Measurements from ENCODE around the gene RBBP8NL.

The RBBP8NL gene

DNA sequence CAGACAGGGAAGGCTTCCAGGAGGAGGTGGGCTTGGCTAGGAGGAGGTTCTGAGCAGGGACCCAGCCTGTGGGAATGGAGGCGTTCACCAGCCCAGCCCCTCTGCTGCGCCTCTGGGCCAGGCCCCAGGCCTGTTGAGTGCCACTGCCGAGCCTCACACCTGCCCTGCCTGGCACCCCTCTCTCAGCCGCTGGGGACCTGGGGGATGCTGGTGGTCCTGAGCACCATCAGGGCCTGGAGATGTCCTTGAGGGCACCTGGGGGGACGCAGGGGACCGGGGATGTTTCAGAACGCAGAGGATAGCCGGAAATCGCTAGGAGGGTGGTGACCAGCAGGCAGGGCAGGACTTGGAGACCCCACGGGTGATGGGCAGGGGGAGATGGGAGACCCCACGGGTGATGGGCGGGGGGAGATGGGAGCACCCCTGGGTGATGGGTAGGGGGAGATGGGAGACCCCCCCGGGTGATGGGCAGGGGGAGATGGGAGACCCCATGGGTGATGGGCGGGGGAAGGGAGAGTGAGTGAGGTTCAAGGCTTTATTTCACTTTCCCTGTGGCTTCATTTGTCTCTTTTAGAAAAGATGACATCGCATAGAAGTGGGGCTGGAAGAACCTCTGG, 35.7 kb upstream of the RBBP8NL start:
- DNase-seq (ENCODE audit: low read depth), result no peak

DNA sequence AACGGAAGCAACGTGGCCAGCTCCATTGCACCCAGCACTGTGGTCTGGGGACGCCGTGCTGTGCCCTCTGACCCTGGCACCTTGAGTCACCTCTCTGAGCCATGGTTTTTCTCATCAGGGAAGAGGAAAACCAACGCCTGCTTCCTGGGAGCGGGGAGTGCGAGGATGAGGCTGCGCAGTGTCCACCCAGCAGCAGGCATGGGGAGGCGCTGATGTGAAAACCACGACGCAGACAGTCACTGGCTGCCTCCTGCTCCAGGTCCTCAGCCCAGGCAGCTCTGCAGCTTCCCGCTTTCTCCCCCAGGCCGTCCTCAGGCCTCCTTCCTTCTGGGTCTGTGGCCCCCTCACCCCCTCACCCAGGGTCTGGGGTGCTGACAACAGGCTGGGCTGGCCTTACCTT, 34.5 kb upstream of the RBBP8NL start:
- no peak for DNase-seq (ENCODE audit: low read depth)

DNA sequence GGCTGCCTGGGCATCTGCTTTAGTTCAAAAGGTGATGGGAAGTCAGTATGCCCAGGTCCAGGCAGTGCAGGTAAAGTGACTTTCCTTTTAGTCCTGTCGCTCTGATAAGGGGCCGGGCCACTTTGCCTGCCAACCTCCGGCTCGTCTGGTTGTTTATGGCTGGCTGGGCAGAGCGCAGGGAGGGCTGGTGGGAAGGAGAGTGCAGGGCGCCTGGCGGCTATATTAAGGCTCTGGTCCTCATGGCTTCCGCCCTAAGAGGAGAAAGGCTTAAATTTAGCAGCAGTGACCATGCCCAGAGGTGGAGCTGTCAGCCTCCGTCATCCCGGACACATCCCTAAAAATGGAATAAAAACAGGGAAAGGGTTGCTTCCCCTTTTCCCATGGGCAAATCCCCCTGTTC, 33.8 kb upstream of the RBBP8NL start:
- DNase-seq (ENCODE audit: low read depth), result no peak

DNA sequence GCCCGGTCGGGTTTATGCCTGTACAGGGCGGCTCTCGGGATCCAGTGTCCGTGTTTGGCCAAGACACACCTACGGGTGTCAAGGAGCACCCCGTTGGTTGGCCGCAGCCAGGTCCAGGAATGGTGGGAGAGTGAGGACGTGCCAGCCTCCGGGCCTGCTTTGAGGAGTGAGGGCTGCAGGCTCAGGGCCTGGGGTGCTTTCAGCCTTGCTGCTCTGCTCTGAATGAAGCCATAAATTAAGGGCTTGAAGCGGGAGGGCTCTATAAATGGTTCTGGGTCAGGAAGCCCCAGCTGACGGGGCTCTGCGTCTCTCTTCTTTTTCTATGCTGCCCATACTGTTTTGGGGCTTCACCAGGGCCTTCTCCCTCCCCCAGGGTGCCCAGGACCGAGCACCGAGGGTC, 33.3 kb upstream of the RBBP8NL start:
- no peak for DNase-seq (ENCODE audit: low read depth)

DNA sequence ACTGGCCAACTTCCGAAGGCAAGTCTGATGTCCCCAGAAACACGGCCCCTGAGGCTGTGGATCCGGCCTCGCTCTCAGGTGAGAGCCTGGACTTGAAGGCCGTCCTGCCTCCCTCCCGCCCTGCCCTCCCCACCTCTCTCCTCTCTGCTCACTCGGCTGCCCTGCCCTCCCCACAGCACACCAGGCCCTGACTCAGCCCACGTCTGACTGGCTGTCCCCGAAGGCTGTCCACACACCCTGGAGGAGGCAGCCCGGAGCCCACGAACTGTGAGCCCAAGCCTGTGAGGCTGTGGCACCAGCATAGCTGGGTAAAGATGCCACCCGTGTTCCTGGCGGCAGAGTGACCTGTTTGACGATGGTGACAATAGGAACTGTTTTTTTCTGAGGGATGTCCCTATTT, 32.1 kb upstream of the RBBP8NL start:
- DNase-seq (ENCODE audit: low read depth), result no peak

DNA sequence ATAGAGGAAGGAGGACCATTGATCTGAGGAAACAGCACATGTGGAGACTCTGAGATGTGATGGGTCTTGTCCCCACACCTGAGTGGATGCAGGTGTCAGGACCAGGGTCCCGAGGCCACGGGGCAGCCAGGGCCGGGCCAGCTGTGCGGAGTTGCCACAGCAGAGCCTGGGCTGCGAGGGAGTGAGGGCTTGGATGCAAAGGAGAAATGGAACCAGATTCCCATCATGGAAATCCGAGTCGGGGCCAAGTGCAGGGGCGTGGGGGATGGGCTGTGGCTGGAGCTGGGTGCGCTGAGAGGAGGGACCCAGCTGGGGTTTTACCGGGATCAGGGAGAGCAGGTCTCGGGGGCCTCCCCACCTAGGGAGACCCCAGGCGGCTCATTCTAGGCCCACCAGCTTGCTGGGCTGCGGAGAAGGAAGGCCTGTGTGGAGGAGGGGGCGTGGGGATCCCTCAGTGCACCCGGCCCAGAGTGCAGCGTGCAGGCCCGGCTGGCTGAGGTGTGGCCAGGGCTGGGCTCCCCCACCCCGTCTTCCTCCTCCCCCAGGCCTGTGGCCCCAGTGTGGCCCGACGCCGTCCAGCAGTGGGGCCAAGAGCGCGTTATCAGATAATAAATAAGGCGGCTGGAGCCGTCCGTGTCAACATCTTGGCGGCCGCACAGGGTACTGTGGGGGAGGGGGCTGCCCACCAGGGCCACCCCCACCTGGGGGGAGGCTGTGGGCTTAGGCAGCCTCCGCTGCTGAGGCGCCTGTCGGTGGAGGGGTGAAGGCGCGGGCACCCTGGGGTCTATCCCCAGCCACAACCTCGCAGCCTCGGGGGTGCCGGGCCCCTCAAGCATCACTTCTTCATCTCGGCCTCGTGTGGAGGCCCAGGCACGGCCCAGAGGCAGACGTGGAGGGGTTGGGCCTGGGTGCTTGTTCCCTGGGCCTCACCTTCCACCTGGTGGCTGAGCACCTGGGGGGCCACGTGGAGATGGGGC, 31.2 kb upstream of the RBBP8NL start:
- DNase-seq (ENCODE audit: low read depth), result no peak

DNA sequence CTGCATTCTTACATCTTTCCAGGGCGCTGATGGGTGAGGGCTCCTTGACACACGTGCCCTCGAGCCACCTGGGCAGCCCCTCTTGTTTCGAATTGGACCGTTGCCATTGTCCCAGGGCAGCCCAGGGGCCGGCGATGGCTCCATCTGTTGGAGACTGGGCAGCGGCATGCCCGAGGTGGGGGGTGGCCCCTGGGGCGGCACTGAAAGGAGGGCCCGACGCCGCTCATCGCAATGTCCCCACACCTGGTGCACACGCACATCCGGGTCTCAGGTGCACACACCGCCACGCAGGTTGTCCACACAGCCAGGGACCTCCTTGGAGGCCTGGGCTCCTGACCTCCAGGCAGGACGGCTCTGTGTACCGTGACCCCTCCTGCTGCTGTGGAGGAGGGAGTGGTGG, 30.5 kb upstream of the RBBP8NL start:
- DNase-seq (ENCODE audit: low read depth), result no peak

DNA sequence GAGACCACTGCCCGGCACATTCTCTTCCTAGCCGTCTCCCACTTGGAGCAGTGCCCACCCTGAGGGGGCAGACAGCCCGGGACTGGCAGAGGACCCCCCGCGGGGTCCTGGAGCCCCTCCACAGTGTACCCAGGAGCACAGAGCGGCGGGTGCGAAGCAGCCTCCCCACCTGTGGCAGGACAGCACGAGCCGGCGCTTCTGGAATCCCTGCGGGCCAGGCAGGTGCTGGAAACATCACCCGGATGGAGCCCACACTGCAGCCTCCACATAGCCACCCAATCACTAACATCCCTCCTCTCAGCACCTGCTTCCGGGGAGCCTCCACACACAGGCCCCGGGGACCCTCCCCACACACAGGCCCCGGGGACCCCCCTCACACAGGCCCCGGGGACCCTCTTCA, 29.8 kb upstream of the RBBP8NL start:
- DNase-seq (ENCODE audit: low read depth), result no peak

DNA sequence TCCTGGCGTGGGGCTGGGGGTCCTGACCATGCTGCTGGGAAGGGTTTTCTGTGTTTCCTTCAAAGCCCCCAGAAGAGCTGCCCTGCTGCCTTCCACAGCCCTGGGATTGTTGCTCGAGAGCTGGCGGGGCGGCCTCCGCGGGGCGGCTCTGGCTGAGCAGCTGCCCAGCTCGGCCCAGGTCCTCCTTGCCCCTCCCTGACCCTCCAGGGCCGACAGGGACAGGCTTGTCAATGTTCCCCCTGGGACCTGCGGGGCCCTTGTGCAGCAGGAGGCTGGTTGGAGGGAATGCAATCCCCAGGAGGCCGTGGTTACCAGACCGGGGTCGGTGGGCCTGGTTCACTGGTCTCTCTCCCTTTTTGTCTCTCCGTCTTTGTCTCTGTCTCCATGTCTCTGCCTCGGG, 28.6 kb upstream of the RBBP8NL start:
- no peak for DNase-seq (ENCODE audit: low read depth)

DNA sequence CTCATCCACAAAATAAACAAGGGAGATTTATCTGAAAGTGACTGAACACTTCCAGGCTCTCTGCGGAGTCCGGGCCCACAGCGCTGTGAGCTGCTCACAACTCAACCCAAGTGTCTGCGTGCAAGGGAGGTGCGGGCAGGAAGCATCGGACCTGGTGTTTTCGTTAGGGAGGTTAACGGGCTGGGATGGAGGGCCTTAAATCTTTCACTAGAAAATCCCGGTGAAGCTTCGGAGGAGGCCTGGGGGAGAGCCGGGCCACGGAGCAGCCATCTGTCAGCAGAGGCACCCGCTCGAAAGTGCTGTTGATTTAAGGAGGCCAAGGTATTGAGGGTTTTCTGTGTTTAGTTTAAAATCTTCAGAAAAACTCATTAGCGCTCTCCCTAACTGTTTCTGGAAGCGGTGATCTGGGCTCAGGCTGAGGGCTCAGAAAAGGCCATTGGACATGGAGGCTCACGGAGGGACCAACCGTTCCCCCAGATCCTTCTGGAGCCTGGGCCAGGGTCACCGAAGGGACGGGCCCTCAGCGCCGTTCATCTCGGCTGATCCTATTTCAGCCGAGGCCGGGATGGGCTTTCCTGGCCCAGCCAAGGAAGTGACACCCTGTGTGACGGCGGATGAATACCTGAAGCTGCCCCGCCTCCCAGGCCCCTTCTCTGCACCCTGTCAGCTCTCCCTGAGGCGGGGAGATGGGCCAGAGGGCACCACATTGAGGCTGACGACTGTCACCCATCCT, 27.7 kb upstream of the RBBP8NL start:
- no peak for DNase-seq (ENCODE audit: low read depth)

DNA sequence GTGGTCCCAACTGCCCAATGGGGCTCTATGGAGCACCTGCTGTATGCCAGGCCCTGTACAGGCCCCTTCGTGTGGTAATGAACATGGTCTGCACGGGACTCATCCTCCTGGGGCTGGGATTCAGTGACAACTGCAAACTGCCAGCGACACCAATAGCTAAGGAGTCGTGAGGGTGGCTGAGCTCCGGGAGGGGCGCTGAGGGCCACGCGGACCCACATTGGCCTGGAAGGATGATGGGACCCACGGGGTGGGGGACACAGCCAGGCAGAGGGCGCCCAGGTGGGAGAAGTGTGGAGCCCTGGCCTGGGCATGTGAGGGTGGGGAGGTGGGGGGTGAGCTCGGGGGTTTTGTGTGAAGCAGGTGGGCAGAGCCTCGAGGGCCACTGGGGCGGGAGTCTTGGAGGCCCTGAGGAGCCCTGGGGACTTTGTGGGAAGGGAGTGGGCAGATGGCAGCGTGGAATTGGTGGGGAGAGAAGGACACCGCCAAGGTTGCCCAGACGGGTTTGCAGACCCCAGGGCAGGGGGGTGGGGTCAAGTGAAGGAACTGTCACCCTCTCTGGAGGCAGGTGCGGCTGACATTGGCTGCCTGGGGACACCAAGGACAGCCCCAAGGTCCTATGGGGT, 26.0 kb upstream of the RBBP8NL start:
- DNase-seq (ENCODE audit: low read depth), result no peak

DNA sequence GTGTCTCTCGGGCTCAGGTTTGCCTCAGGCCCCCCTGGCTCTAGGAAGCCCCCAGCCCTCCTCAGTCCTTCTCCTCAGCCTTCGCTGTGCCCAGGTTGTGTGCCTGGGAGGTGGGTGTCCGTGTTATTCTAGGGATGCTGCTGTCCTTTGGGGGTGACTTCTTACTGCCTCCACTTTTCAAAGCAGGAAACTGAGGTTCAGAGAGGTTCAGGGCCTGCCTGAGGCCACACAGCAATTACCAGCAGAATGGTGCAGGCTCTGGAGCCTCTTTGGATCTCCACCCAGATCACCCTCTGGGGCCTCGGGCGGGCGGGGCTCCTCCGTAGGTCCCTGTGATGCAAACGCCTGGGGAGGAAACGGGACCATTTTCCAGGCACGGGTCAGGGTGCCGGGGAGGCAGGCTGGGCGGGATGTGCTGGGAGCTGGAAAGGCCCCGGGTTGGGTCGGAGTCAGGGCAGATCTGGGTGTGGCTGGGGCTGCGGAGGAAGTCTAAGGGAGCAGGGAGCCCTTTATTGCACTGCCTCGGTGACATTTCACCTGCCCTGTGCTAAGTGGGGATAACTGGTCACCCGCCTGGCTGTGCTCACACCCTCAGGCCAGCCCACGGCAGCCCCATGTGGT, 25.2 kb upstream of the RBBP8NL start:
- no peak for DNase-seq (ENCODE audit: low read depth)

DNA sequence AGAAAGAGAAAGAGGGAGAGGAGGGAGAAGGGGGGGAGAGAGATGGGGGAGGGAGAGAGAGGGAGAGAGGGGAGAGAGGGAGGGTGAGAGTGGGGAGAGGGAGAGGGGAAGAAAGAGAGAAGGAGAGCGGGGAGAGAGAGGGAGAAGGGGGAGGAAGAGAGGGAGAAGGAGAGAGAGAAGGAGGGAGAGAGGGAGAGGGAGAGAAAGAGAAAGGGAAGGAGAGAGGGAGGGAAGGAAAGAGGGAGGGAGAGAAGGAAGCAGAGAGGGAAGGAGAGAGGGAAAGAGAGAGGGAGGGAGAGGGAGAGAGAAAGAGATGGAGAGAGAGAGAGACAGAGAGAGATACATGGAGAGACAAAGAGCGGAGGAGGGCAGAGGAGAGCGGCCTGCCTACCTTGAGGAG, 24.6 kb upstream of the RBBP8NL start:
- no peak for DNase-seq (ENCODE audit: low read depth)

DNA sequence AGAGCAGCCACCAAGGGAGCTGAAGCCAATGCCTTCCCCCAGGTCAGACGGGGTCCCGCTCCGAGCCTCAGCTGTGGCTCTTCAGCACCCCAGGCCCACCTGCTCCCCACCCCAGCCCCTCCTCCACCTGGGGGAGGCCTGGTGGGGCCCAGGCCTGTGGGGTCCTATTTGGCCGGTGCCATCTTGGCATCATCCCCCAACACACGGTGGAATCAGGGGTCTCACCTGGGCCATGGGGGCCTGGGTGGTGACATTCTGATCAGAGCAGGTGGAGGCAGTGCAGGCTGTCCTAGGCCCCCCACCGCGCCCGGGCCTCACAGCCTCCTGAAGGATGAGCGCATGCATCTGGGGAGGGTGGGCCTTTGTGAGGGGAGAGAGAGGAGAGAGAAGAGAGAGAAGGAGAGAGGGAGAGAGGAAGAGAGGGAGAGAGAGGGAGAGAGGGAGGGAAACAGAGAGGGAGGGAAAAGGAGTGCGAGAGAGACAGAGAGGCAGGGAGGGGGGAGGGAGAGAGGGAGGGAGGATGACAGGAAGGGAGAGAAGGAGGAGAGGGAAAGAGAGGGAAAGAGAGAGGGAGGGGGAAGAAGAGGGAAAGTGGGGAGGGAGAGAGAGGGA, 23.9 kb upstream of the RBBP8NL start:
- no peak for DNase-seq (ENCODE audit: low read depth)

DNA sequence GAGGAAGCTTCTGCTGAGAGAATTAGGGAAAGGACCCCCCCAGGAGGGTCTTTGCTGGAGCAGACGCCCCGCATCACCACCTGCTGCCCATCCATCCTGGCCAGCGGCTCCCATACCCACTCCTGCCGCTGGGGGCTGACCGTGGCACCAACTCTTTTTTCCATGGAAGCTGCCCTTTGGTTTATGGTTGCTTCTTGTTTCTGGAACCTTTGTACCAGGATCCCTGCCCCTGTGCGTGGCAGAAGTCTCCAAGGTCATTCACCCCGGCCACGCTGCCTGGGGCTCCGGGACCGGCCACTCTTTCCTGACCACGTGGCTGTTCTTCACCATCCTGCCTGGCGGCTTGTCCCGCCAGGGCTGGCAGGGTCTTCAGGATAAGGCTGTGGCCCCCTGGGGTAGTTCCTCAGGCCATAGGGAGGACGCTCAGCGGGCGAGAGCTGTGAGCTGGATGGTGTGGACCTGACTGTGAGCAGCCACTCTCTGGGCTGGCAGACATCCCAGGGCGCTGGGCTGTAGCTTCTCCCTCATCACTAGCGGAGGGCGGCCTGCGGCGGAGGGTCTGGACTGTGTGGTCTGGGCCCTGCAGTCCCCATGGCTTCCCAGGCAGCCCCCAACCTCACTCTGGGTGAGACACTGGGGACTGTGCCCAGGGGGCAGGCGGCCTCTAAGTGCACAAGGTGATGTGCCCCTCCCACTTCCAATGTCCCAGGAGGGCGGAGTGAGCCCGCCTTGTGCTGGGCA, 22.8 kb upstream of the RBBP8NL start:
- DNase-seq (ENCODE audit: low read depth), result no peak

DNA sequence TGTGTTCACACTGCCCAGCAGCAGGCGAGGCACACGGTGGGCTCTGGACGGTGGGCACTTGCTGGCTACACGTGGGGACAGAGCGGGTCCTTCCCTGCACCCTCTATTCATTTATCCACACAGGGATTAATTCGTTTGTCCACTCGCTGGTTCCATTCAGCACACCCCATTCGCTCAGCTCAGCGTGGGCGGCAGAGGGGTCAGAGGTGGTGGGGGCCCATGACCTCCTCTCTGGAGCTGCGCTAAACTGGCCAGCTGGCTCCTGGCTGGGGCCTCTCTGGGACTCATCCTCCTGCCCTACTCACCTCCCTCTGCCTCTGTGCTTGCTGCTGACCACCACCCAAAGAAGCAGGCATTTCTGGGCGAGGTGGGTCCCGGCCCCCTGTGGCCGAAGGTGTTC, 21.4 kb upstream of the RBBP8NL start:
- DNase-seq (ENCODE audit: low read depth), result no peak

DNA sequence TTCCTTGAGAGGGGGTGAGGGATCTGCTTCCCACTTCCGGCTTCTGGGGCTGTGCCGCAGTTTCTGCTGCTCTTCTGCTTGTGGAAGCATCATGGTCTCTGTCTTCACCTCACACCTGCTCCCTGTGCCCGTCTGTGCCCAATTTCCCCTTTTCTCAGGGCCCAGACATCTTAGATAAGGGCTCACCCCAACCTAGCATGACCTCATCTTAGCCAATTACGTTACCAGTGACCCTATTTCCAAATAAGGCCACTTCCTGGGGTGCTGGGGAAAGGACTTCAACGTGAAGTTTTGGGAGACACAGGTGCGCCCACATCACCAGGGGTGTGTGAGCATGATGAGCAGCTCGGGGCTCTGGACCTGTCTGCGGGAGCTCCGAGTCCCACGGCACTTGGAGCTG, 20.7 kb upstream of the RBBP8NL start:
- no peak for DNase-seq (ENCODE audit: low read depth)

DNA sequence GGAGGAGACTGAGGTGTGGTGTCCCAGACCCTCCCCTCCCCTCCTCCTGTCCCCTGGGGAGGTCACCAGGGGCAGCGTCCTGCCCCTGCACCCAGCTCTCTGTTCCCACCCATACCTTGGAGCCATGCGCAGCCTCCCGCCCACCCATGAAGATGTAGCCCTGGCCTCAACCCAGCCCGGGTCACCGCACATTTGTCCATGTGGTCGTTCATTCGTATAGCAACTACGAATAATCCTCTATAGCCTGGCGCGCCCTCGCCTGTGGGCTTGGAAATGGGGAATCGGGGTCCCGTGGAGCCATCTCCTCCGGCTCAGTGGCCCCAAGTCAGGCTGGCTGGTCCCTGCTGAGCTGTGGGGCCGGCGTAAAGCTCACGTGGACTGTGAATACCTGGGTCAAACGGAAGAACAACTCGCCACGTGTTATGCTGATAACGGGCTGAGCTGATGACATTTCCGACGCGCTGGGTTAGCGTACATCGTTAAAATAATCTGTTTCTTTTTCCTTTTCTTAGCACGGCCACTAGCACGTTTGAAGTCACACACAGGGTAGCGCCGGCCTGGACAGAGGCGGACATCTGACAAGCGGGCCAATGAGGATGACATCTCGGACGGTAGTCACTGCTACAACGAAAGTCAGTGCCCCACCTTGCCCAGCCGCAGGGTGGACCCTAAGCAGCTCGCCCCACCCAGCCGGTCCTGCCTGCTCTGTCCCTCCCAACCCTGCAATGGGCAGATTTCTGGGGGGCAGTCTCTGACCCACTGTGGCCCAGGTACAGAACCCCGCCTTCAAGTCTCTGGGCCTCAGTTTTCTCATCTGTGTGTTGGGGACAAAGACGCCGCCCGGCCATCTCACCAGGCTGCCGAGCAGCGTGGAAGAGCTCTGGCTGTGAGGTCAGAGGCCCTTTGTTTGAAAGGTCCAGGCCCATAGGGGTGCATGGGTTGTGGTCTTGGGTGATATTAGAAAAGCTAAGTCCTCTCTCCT, 19.8 kb upstream of the RBBP8NL start:
- DNase-seq (ENCODE audit: low read depth), result no peak

DNA sequence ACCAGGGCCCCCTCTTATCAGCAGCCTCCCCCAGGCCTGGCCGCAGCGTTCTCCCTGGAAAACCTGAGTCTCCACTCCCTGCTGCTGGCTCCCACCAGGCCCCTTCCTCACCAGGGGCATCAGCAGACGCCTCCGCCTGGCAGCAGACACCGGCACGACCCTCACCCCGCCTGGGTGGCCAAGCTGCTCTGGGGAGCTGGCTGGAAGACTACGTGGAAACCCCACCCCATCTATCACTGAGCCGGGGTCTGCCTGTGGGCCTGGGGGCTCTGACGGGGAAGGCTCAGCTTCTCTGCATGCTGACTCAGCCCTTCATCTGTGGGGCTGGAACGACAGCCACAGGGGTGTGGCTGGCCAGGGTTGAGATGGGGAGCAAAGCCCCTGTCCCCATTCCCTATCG, 19.1 kb upstream of the RBBP8NL start:
- DNase-seq (ENCODE audit: low read depth), result no peak
